Kidney (tissue), 14 donors: ENCODE results near the gene ELK3. TPM values are rescaled to one million over a fixed set of nuclear protein-coding genes. Genes with fewer than 3 reads are reported as not detected.
"Not testable (repeated sequence)": the region's sequence is repeated elsewhere in the genome, so short reads cannot be mapped to it uniquely, and the experiment has no call there.

Experiments
- DNase-seq, 5 donors: peaks; one replicate each; pipeline ENCODE4 v3.0.0-alpha.2; 2013 to 2020
- FAIRE-seq: peaks from 2 replicates; lab custom pipeline; 2012; peaks lifted over from hg19 to GRCh38; lab: Jason Lieb, UNC
- H3K27ac ChIP-seq, 2 donors: one replicate each; pipeline ENCODE4 v1.7.0; 2013; ENCODE audit warnings: low read depth in 2 of 2, low read length in 2 of 2, inconsistent platforms in 1 of 2
- H3K27me3 ChIP-seq: one replicate; pipeline ENCODE4 v1.7.1; 2013; ENCODE audit warnings: low read length, inconsistent platforms; ENCODE audit not compliant: control insufficient read depth, insufficient read depth
- H3K36me3 ChIP-seq, 3 donors: one replicate each; pipeline versions ENCODE4 v1.7.0 to v1.7.1; 2013; ENCODE audit warnings: low read length in 3 of 3, control low read depth in 1 of 3, inconsistent platforms in 1 of 3; ENCODE audit not compliant: insufficient read depth in 3 of 3, control insufficient read depth in 2 of 3
- H3K4me1 ChIP-seq, 3 donors: one replicate each; pipeline versions ENCODE4 v1.7.0 to v1.7.1; 2013; ENCODE audit warnings: low read length in 3 of 3, inconsistent platforms in 1 of 3, low read depth in 1 of 3; ENCODE audit not compliant: control insufficient read depth in 2 of 3, insufficient read depth in 2 of 3
- H3K4me3 ChIP-seq, 3 donors: one replicate each; pipeline versions ENCODE4 v1.7.0 to v1.8.1; 2013; ENCODE audit warnings: low read length in 3 of 3, control low read depth in 1 of 3, inconsistent platforms in 1 of 3
- H3K9ac ChIP-seq, 3 donors: one replicate each; pipeline versions ENCODE4 v1.7.0 to v1.7.1; 2013; ENCODE audit warnings: low read length in 3 of 3, control low read depth in 1 of 3, inconsistent platforms in 1 of 3
- H3K9me3 ChIP-seq, 3 donors: one replicate each; pipeline versions ENCODE4 v1.7.0 to v1.7.1; 2013; ENCODE audit warnings: low read length in 3 of 3, control low read depth in 1 of 3, inconsistent platforms in 1 of 3; ENCODE audit not compliant: control insufficient read depth in 2 of 3, insufficient read depth in 1 of 3
- intact Hi-C: fragments of 100-400 bp; cut with DNase I; formaldehyde crosslinking; loops from one replicate; pipeline ENCODE4 v1.11.1; 2022
- polyA plus RNA-seq: library from polyadenylated mRNA; stranded (reverse); fragments of 350-450 nt; fragmentation: Illumina TruSeq; extraction: RNeasy Lipid Tissue Mini Kit (QIAGEN cat#74804); gene quantifications from one replicate; pipeline ENCODE4 v1.2.3, GENCODE V29; 2014; ENCODE audit warnings: low read depth, low replicate concordance; ENCODE audit not compliant: insufficient read depth
- total RNA-seq: library from RNA; stranded (reverse); fragmentation: NEBNext Ultra II Directional; extraction: Animal tissue kit (Norgen Biotek cat#: 25700); gene quantifications from one replicate; pipeline ENCODE4 v1.2.1, GENCODE V29; 2021
- TF ChIP-seq, protein P1 (sequence below): IDR thresholded peaks from 3 replicates; pipeline ENCODE4 v1.5.1; 2012; ENCODE audit warnings: mild to moderate bottlenecking, moderate library complexity, borderline replicate concordance; ENCODE audit not compliant: insufficient read depth; ENCODE audit errors: extremely low read depth
- donor health status: control.
- donor health status: control.
- donor health status: control.
- donor health status: control.
- donor health status: control.
- donor health status: DM: yes; HTN: yes; CAD: no.
- donor health status: Normal renal cell carcinoma (clear cell type).

Gene ELK3
- total and polyA plus RNA-seq, 2 donors from 2014 or later, result 10.5 to 59.5 TPM

DNA sequence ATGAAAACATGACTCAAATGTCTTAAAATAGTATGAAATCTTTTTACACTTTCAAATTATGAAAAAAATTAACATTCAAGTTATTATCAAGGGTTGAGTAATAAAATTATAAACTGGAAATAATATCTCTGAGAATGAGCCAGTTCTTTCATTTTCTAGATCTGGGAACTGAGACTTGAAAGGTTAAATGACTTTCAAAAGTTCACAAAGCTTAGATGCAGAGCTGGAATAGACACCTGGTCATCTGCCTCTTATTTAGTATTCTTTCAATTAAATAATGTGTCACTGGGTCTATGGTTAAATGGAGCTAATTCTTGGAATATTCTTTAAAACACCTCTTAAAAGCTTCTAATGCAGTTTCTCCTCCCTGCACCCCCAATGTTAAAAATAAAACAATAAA lies 119.4 kb downstream of the ELK3 start:
- no peaks in the 10 kb centered on the region for H3K27me3 ChIP-seq
- H3K9ac ChIP-seq, result no peak overlapping the region
- H3K36me3 ChIP-seq, result no peaks in the 10 kb centered on the region
- no peaks in the 10 kb centered on the region for H3K9me3 ChIP-seq
- no peaks in the 10 kb centered on the region for H3K4me1 ChIP-seq
- H3K4me3 ChIP-seq, result no peak overlapping the region
- no peak overlapping the region for H3K27ac ChIP-seq
- TF ChIP-seq, protein P1, sequence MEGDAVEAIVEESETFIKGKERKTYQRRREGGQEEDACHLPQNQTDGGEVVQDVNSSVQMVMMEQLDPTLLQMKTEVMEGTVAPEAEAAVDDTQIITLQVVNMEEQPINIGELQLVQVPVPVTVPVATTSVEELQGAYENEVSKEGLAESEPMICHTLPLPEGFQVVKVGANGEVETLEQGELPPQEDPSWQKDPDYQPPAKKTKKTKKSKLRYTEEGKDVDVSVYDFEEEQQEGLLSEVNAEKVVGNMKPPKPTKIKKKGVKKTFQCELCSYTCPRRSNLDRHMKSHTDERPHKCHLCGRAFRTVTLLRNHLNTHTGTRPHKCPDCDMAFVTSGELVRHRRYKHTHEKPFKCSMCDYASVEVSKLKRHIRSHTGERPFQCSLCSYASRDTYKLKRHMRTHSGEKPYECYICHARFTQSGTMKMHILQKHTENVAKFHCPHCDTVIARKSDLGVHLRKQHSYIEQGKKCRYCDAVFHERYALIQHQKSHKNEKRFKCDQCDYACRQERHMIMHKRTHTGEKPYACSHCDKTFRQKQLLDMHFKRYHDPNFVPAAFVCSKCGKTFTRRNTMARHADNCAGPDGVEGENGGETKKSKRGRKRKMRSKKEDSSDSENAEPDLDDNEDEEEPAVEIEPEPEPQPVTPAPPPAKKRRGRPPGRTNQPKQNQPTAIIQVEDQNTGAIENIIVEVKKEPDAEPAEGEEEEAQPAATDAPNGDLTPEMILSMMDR, result no peak
- FAIRE-seq (no peak), DNase-seq (no peak)
- intact Hi-C loops, result no loop called here

DNA sequence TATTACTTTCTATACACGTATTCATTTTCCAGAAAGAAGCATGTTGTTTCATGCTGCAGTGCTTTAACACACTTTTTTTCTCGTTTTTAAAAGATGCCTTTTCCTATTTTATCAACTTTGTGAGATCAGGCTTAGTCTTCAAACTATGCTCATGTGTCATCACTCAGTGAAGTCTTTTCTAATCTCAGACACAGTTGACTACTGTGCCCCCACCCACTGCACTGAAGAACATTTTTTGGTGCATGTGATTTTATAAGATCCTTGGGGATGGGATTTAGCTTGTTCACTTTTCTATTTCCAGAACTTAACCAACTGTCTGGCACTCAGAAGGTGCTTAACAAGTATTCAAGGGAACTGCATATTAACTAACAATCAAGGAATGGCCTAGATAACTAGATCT lies 120.5 kb downstream of the ELK3 start:
- Histone ChIP-seq H3K27me3 (no peaks in the 10 kb centered on the region), H3K4me1 (no peaks in the 10 kb centered on the region), H3K9ac (no peak overlapping the region), H3K36me3 (no peaks in the 10 kb centered on the region), H3K9me3 (no peaks in the 10 kb centered on the region), H3K4me3 (no peak overlapping the region), H3K27ac (no peak overlapping the region)
- TF ChIP-seq, protein P1, result no peak
- intact Hi-C loops, result no loop called here
- no peak for FAIRE-seq
- no peak for DNase-seq

DNA sequence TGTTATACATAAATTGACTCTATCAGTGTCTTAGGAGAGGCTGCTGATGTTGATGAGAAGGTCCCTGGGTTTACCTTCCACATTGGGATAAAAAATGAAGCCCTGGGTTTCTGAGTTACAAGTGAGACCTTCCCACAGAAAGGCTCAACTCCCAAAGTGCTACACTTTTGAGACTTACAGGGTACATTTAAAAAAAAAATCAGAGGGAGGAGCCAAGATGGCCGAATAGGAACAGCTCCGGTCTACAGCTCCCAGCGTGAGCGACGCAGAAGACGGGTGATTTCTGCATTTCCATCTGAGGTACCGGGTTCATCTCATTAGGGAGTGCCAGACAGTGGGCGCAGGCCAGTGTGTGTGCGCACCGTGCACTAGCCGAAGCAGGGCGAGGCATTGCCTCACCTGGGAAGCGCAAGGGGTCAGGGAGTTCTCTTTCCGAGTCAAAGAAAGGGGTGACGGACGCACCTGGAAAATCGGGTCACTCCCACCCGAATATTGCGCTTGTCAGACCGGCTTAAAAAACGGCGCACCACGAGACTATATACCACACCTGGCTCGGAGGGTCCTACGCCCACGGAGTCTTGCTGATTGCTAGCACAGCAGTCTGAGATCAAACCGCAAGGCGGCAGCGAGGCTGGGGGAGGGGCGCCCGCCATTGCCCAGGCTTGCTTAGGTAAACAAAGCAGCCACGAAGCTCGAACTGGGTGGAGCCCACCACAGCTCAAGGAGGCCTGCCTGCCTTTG lies 121.7 kb downstream of the ELK3 start:
- H3K27ac ChIP-seq, H3K9me3 ChIP-seq, intact Hi-C loops, H3K9ac ChIP-seq, H3K27me3 ChIP-seq, H3K4me1 ChIP-seq, H3K36me3 ChIP-seq, FAIRE-seq: not testable (repeated sequence)
- DNase-seq, result peak in 1 of 5 donors; percentile 24
- peak overlapping the region in 2 of 3 donors; percentile 41 to 42 for H3K4me3 ChIP-seq

DNA sequence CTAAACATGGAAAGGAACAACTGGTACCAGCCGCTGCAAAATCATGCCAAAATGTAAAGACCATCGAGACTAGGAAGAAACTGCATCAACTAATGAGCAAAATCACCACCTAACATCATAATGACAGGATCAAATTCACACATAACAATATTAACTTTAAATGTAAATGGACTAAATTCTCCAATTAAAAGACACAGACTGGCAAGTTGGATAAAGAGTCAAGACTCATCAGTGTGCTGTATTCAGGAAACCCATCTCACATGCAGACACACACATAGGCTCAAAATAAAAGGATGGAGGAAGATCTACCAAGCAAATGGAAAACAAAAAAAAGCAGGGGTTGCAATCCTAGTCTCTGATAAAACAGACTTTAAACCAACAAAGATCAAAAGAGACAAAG lies 123.6 kb downstream of the ELK3 start:
- DNase-seq, intact Hi-C loops, H3K9ac ChIP-seq, H3K9me3 ChIP-seq, FAIRE-seq, H3K4me3 ChIP-seq, H3K27ac ChIP-seq, H3K4me1 ChIP-seq, H3K27me3 ChIP-seq, H3K36me3 ChIP-seq: not testable (repeated sequence)

Other genes starting within 250 kb of the ELK3 start
- gene HAL, start 198.0 kb upstream of the ELK3 start, total RNA-seq, result 0.88 TPM
- not detected for gene HAL, start 198.0 kb upstream of the ELK3 start, polyA plus RNA-seq
- gene LTA4H, start 158.8 kb upstream of the ELK3 start, total RNA-seq, result 56.5 TPM
- 57.4 TPM for gene LTA4H, start 158.8 kb upstream of the ELK3 start, polyA plus RNA-seq
- 35.7 TPM for gene CDK17, start 206.1 kb downstream of the ELK3 start, total RNA-seq
- gene CDK17, start 206.1 kb downstream of the ELK3 start, polyA plus RNA-seq, result 6.6 TPM